GM13977 (cell line): ENCODE results near the gene GALNT13.

ENCODE experiments used
- DNase-seq: peaks from one replicate; pipeline ENCODE4 v3.0.0; 2012; ENCODE audit warnings: low spot score
- in situ Hi-C: fragments of 300-500 bp; cut with MboI; formaldehyde crosslinking; loops from one replicate; pipeline ENCODE4 v1.12.0; 2022; ENCODE audit warnings: low sequenced_read_pairs, low pct_unique_long_range_greater_than_20kb, mixed read lengths, inconsistent platforms; ENCODE audit not compliant: unreplicated experiment
- TF ChIP-seq, protein P1 (sequence below): IDR thresholded peaks from 2 replicates; pipeline ENCODE4 v1.5.1; 2012; ENCODE audit warnings: mild to moderate bottlenecking, control low read depth; ENCODE audit not compliant: insufficient read depth; ENCODE audit errors: extremely low read depth, missing control alignments

Gene GALNT13

DNA sequence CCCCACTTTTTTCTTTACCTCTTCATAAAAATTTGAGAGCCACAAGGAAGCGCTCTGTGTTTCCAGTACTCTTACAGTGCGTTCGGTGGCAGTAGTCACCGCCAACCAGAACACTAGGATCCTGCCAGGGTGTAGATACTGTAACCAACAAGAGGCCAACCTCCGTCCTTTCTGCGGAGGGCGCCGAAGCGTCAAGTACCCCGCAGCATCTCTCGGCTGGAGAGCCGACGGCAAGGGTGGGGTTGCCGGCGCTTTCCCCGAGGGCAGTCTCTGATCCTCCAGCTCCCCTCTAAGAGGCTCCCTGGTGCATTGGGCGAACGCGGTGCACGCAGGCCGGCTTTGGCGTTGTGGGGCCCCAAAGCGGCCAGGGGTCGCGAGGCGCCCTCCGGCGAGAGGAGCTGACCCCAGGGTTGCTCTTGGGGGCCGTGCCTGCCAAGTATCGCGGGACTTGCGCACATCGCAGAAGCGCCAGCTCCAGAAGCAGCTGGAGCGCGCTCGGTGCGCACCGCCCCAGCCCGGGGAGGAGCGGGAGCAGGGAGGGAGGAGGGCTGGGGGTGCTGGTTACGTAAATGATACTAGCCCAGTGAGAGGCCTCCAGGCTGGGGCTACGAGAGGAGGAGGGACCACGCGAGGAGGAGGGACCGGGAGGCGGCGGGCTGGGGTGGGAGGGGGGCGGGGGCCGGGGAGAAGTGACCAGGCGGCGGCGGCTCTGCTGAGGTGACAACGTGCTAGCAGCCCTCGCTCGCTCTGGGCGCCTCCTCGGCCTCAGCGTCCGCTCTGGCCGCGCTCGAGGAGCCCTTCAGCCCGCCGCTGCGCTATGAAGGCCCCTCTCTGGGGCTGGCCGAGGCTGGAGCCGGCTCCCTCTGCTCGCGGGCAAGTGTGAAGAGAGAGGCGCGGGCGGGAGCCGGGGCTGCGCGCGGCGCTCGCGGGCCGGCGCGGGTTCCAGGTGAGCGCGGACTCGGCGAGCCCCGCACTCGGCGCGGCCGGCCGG is at the start of gene GALNT13:
GALNT13 (plus strand) TSS at position 692 of the 991 bp plus-strand sequence.
- in situ Hi-C loops: no loop called here
- TF ChIP-seq, protein P1, sequence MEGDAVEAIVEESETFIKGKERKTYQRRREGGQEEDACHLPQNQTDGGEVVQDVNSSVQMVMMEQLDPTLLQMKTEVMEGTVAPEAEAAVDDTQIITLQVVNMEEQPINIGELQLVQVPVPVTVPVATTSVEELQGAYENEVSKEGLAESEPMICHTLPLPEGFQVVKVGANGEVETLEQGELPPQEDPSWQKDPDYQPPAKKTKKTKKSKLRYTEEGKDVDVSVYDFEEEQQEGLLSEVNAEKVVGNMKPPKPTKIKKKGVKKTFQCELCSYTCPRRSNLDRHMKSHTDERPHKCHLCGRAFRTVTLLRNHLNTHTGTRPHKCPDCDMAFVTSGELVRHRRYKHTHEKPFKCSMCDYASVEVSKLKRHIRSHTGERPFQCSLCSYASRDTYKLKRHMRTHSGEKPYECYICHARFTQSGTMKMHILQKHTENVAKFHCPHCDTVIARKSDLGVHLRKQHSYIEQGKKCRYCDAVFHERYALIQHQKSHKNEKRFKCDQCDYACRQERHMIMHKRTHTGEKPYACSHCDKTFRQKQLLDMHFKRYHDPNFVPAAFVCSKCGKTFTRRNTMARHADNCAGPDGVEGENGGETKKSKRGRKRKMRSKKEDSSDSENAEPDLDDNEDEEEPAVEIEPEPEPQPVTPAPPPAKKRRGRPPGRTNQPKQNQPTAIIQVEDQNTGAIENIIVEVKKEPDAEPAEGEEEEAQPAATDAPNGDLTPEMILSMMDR: no peak
- peak; percentile 10 for DNase-seq

DNA sequence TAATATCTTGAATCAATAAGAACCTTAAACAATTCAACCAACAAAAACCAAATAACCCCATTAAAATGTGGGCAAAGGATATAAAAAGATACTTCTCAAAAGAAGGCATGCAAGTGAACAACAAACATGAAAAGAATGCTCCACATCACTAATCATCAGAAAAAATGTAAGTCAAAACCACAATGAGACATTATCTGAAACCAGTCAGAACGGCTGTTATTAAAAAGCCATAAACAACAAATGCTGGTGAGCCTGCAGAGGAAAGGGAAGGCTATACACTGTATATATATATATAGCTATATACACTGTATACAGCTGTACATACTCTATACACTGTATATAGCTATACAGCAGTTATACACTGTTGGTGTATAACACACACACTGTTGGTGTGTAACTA is 47.8 kb upstream of the GALNT13 start:
- no peak for DNase-seq
- in situ Hi-C loops: no loop called here
- TF ChIP-seq, protein P1: no peak

DNA sequence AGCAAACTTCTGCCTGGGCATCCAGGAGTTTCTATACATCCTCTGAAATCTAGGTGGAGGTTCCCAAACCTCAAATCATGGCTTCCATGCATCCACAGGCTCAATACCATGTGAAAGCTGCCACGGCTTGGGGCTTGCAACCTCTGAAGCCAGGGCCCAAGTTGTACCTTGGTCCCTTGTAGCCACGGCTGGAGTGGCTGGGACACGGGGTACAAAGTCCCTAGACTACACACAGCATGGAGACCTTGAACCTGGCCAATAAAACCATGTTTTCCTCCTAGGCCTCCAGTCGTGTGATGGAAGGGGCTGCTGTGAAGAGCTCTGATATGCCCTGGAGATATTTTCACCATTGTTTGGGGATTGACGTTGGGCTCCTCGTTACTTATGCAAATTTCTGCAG is 43.4 kb upstream of the GALNT13 start:
- DNase-seq: no peak
- in situ Hi-C loops: no loop called here
- TF ChIP-seq, protein P1: no peak

DNA sequence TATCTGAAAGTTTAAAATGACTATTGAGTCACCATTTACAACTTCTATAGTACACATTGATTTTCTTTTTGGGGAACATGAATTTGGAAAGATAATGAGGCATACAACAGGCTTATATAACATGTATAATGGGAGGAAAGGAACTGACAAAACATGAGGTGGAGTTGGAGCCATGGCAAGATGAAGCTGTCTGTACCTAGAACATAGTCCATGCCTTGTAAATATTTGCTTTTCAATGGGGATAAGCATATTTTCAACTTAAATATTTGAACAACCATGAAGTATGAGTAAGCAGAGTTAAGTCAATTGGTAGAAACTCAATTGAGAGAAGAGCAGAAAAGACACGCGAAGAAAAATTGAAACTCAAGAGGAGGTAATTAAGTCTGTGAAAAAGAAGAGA is 37.1 kb upstream of the GALNT13 start:
- DNase-seq: no peak
- TF ChIP-seq, protein P1: no peak
- in situ Hi-C loops: no loop called here

DNA sequence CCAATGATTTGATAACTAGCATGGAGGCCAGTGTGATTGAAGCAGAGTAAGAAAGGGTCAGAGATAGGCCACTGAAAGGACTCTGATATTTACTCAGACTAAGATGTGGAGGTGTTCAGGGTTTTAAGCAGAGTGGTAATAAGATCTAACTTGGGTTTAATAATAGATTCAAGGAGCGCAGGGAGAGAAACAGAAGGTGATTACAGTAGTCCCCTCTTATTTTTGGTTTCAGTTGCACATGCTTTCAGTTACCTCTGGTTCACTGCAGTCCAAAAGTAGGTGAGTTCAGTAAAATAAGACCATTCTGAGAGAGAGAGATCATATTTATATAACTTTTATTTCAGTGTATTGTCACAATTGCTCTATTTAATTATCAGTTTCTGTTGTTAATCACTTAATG is 13.5 kb upstream of the GALNT13 start:
- TF ChIP-seq, protein P1: no peak
- no peak for DNase-seq
- in situ Hi-C loops: no loop called here

DNA sequence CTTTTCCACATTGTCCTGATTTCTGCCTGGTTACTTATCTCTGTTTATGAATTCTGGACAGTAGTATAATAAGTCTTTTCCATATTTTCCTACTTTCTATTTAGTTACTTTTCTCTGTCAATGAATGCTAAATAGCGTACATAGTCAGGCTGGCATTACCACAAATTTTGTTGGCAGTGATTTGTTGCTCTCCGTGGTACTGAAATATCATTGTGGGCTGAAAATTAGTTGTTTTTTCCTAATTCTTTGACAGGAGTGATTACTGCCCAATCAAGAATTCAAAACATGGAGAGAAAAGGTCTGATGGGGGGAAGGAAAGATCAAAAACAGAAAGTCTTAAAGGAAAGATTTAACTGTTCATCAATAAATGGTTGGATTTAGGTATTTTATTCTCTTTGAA is 7.7 kb upstream of the GALNT13 start:
- TF ChIP-seq, protein P1: no peak
- DNase-seq: no peak
- in situ Hi-C loops: no loop called here
